Measurements from ENCODE around the gene HMGCS2. TPM values are rescaled to one million over a fixed set of nuclear protein-coding genes. Genes with fewer than 3 reads are reported as not detected.
"Not testable (repeated sequence)": the region's sequence is repeated elsewhere in the genome, so short reads cannot be mapped to it uniquely, and the experiment has no call there.

Gene HMGCS2
- total and polyA plus RNA-seq, 2 donors (not counting 1 experiment from before 2014, with no cell fraction given): not detected

DNA sequence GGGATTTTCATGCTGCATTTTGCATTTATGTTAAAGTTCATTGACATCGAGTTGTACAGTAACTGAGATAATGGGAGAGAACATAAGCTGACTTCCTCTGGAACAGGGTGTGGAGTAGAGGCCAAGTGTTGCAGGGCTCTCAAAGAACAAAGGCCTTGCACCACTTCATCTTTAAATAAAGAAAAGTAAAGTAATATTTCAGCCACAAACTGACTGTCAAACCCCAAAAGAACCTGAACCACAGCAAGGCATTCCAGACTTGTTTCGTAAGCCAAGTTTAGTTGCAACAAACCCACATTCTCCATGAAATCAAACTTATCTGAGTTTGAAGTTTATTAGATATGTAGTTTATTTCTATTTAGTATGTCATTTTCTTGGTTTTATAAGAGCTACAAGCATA lies 19.1 kb upstream of the HMGCS2 start:
- H3K27ac Mint-ChIP-seq: no peak overlapping the region
- Histone ChIP-seq H3K9ac (ENCODE audit: low read length) (no peak overlapping the region), H3K4me1 (ENCODE audit: control insufficient read depth in 2 of 2, insufficient read depth in 2 of 2, low read length in 2 of 2) (no peaks in the 10 kb centered on the region), H3K79me2 (ENCODE audit: control insufficient read depth, insufficient read depth, low read length) (no peaks in the 10 kb centered on the region), H2AFZ (ENCODE audit: insufficient read depth, low read depth, low read length, poor library complexity, severe bottlenecking) (no peak overlapping the region), H4K20me1 (ENCODE audit: control insufficient read depth, insufficient read depth, low read length, poor library complexity, severe bottlenecking) (no peaks in the 10 kb centered on the region), H3K36me3 (replicated peaks in 1 of 2; ENCODE audit: control extremely low read depth in 1 of 2, control insufficient read depth in 1 of 2, extremely low read depth in 1 of 2, insufficient read depth in 2 of 2, low read length in 1 of 2) (no peaks in the 10 kb centered on the region), H3K9me3 (ENCODE audit: control extremely low read depth in 1 of 3, control insufficient read depth in 2 of 3, insufficient read depth in 1 of 3, low read length in 2 of 3) (no peaks in the 10 kb centered on the region), H3K4me3 (ENCODE audit: control extremely low read depth in 1 of 5, extremely low read depth in 1 of 5, insufficient read depth in 1 of 5, low read depth in 2 of 5, low read length in 4 of 5) (no peak overlapping the region), H3K27ac (ENCODE audit: low read length in 2 of 2) (no peak overlapping the region), H3K27me3 (replicated peaks in 1 of 4; ENCODE audit: control extremely low read depth in 1 of 4, control insufficient read depth in 3 of 4, insufficient read depth in 4 of 4, low read length in 3 of 4) (peaks cover 0 to 2% (median 0%) of the 10 kb centered on the region in 4 experiments), H3K4me2 (replicated peaks; ENCODE audit: low read depth, low read length, poor library complexity, severe bottlenecking) (no peak overlapping the region)
- peaks cover 24% of the 10 kb centered on the region for H3K27me3 Mint-ChIP-seq
- ChIA-PET CTCF (interaction anchor here (1.3 kb wide), 1 partner anchor 24 kb away, joined by 4 read pairs; the partner anchor contains the start of gene REG4), POLR2A (no interaction called here)
- intact Hi-C loops (cut with micrococcal nuclease): no loop called here
- H3K4me3 Mint-ChIP-seq: no peak overlapping the region
- ATAC-seq (ENCODE audit: low read depth) (no peak), DNase-seq (no peak)
- no peaks in the 10 kb centered on the region for H3K4me1 Mint-ChIP-seq
- no peaks in the 10 kb centered on the region for H3K9me3 Mint-ChIP-seq (ENCODE audit: insufficient read depth)
- TF ChIP-seq, protein P1, sequence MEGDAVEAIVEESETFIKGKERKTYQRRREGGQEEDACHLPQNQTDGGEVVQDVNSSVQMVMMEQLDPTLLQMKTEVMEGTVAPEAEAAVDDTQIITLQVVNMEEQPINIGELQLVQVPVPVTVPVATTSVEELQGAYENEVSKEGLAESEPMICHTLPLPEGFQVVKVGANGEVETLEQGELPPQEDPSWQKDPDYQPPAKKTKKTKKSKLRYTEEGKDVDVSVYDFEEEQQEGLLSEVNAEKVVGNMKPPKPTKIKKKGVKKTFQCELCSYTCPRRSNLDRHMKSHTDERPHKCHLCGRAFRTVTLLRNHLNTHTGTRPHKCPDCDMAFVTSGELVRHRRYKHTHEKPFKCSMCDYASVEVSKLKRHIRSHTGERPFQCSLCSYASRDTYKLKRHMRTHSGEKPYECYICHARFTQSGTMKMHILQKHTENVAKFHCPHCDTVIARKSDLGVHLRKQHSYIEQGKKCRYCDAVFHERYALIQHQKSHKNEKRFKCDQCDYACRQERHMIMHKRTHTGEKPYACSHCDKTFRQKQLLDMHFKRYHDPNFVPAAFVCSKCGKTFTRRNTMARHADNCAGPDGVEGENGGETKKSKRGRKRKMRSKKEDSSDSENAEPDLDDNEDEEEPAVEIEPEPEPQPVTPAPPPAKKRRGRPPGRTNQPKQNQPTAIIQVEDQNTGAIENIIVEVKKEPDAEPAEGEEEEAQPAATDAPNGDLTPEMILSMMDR (IDR thresholded peaks at IDR 0.05): no peak
- TF ChIP-seq EZH2 (IDR thresholded peaks at IDR 0.05; ENCODE audit: borderline replicate concordance, insufficient read depth, low read depth, low read length, poor library complexity, severe bottlenecking): no peak
- WGBS (ENCODE audit: insufficient coverage): no CpG with 5 or more reads among the region's 2 CpGs

DNA sequence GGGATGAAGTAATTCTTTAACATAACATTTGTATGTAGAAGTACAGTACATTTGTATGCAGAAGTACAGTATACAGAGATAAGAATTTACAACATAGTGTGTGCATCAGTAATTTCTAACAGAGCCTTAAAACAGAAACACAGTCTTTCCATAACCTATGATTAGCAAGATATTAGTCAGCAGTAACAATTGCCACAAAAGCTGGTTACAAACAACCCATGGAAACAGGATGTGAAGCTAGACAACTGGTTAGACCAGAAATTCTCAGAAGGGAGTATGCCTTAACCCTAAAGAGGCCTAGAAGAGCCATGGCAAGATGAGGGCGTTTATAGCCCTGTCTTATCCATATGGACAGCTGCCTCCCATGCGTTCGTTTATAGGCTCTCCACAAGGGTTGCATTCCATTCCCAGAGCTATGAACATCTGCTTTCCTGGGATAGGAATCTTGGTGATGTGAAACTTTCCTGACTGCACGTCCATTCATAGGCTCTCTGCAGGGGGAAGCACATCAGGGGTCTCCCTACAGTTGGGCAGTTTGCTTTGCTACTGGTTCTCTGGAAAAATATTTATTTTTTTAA lies 17.9 kb upstream of the HMGCS2 start:
- intact Hi-C loops (cut with micrococcal nuclease); CTCF ChIA-PET: not testable (repeated sequence)
- H3K27me3 Mint-ChIP-seq: peaks cover 28% of the 10 kb centered on the region

DNA sequence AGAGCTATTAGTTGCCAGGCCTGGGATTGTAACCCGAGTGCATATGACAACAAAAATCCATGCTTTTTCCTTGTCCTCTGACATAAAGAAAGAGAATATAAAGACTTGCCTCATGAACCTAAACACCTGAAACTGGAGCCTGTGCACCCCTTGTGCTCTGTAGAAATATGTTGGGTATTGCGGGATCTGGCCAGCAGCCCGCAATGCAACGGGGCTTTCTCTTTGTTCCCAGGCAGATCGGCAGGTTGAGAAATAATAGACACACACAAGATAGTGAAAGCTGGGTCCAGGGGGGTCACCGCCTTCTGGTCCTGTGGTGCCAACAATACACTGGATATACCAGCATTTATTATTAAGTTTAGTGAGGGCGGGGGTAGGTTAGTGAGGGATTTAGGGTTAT lies 17.3 kb upstream of the HMGCS2 start:
- H3K27me3 Mint-ChIP-seq: peaks cover 25% of the 10 kb centered on the region
- CTCF ChIA-PET: not testable (repeated sequence)
- 86% methylated on average over 1 of the region's 7 CpGs for WGBS (ENCODE audit: insufficient coverage)

More for the DNA sequence above, 17.9 kb upstream of the HMGCS2 start:
- H3K4me1 Mint-ChIP-seq; H4K20me1 ChIP-seq (ENCODE audit: control insufficient read depth, insufficient read depth, low read length, poor library complexity, severe bottlenecking); H2AFZ ChIP-seq (ENCODE audit: insufficient read depth, low read depth, low read length, poor library complexity, severe bottlenecking); H3K79me2 ChIP-seq (ENCODE audit: control insufficient read depth, insufficient read depth, low read length); H3K9ac ChIP-seq (ENCODE audit: low read length); DNase-seq; H3K9me3 Mint-ChIP-seq (ENCODE audit: insufficient read depth); H3K4me2 ChIP-seq (replicated peaks; ENCODE audit: low read depth, low read length, poor library complexity, severe bottlenecking); H3K27ac Mint-ChIP-seq; POLR2A ChIA-PET; H3K4me3 Mint-ChIP-seq; H3K4me3 ChIP-seq (ENCODE audit: control extremely low read depth in 1 of 5, extremely low read depth in 1 of 5, insufficient read depth in 1 of 5, low read depth in 2 of 5, low read length in 4 of 5); H3K27ac ChIP-seq (ENCODE audit: low read length in 2 of 2); H3K9me3 ChIP-seq (ENCODE audit: control extremely low read depth in 1 of 3, control insufficient read depth in 2 of 3, insufficient read depth in 1 of 3, low read length in 2 of 3); H3K36me3 ChIP-seq (replicated peaks in 1 of 2; ENCODE audit: control extremely low read depth in 1 of 2, control insufficient read depth in 1 of 2, extremely low read depth in 1 of 2, insufficient read depth in 2 of 2, low read length in 1 of 2); ATAC-seq (ENCODE audit: low read depth); H3K4me1 ChIP-seq (ENCODE audit: control insufficient read depth in 2 of 2, insufficient read depth in 2 of 2, low read length in 2 of 2); H3K27me3 ChIP-seq (replicated peaks in 1 of 4; ENCODE audit: control extremely low read depth in 1 of 4, control insufficient read depth in 3 of 4, insufficient read depth in 4 of 4, low read length in 3 of 4): not testable (repeated sequence)
- no CpG with 5 or more reads among the region's 4 CpGs for WGBS (ENCODE audit: insufficient coverage)

More for the DNA sequence above, 17.3 kb upstream of the HMGCS2 start:
- DNase-seq; H3K9me3 ChIP-seq (ENCODE audit: control extremely low read depth in 1 of 3, control insufficient read depth in 2 of 3, insufficient read depth in 1 of 3, low read length in 2 of 3); H2AFZ ChIP-seq (ENCODE audit: insufficient read depth, low read depth, low read length, poor library complexity, severe bottlenecking); H3K4me2 ChIP-seq (replicated peaks; ENCODE audit: low read depth, low read length, poor library complexity, severe bottlenecking); H3K27ac ChIP-seq (ENCODE audit: low read length in 2 of 2); H3K79me2 ChIP-seq (ENCODE audit: control insufficient read depth, insufficient read depth, low read length); H3K9me3 Mint-ChIP-seq (ENCODE audit: insufficient read depth); intact Hi-C loops (cut with micrococcal nuclease); H3K4me1 ChIP-seq (ENCODE audit: control insufficient read depth in 2 of 2, insufficient read depth in 2 of 2, low read length in 2 of 2); H3K4me3 Mint-ChIP-seq; H3K9ac ChIP-seq (ENCODE audit: low read length); H3K27me3 ChIP-seq (replicated peaks in 1 of 4; ENCODE audit: control extremely low read depth in 1 of 4, control insufficient read depth in 3 of 4, insufficient read depth in 4 of 4, low read length in 3 of 4); ATAC-seq (ENCODE audit: low read depth); H3K36me3 ChIP-seq (replicated peaks in 1 of 2; ENCODE audit: control extremely low read depth in 1 of 2, control insufficient read depth in 1 of 2, extremely low read depth in 1 of 2, insufficient read depth in 2 of 2, low read length in 1 of 2); H3K4me1 Mint-ChIP-seq; H4K20me1 ChIP-seq (ENCODE audit: control insufficient read depth, insufficient read depth, low read length, poor library complexity, severe bottlenecking); H3K4me3 ChIP-seq (ENCODE audit: control extremely low read depth in 1 of 5, extremely low read depth in 1 of 5, insufficient read depth in 1 of 5, low read depth in 2 of 5, low read length in 4 of 5); H3K27ac Mint-ChIP-seq; POLR2A ChIA-PET: not testable (repeated sequence)
